ENCODE data around the gene GSN.

Gene GSN

DNA sequence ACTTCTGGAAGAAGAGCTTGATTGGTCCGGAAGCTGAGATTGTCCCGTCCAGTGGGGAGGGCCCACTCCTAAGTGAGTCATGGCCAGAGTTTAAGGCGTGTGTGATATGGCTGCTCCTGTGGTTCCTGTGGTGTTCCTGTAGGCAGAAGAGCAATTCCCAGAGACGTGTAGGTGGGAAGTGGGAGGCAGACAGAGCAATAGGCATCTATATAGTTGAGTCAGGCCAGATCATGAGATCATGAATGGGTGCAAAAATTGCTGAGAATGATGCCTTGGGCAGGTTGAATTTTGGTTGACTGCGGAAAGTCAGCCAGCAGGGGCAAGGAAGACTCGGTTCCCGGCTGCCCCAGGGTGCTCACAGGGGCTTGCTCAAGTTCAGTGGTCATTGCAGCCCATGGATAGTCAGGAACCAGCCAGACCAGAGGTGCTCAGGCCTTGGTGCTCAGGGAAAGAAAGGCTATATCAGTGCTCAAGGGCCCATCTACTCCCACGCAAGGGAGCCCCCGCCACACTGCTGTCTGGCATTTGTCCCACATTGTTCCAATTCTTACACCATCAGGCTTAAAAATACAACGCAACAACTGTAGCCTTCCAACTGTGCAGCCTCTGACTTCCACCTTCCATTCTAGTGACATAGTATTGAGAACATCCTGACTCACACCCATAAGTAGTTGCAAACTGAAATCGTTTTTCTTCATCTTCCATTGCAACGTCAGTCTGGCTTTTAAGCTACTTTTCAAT is 21.0 kb upstream of the GSN start:
- no peak for DNase-seq

DNA sequence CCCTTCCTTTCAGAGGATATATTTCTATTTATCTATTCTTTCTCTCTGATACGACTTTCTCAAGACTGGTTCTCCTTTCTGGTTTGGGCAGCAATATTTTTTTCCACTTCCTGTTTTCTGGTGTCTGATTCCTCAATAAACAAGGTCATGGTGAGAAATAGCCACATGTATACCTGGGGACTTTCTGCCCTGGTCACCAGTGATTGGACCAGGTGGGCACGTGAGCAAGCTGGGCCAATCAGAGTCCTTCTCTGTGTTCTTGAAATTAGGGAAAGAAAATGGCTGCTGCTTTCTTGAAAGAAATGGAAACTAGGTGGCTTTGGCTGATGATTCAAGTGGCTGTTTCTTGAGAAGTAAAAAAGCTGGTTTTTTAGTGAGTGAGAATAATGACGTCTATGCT is 18.4 kb upstream of the GSN start:
- no peak for DNase-seq

GRCh38 chr9:121252104-121252851 is 15.7 kb upstream of the GSN start:
- no peak for DNase-seq

DNA sequence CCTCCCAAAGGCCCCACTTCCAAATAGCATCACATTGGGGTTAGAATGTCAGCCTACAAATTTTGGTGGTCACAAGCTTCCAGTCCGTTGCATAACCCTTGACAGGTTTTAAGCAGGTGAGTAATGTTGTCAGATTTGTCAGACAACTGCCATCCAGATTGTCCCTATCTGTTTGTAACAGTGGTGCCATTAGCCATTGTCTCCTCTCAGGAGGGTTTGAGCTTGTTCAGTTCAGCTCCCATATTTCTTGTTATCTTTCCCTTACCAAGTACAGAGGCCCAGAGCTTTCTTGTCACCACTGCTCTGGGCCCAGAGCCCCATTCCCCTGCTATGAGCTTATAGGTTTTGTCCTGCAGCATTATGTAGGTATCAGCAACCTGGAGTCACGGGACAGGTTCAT is 14.8 kb upstream of the GSN start:
- no peak for DNase-seq

- DNase-seq: no peak
These were observed 14.0 kb upstream of the GSN start for GRCh38 chr9:121253821-121254501.

DNA sequence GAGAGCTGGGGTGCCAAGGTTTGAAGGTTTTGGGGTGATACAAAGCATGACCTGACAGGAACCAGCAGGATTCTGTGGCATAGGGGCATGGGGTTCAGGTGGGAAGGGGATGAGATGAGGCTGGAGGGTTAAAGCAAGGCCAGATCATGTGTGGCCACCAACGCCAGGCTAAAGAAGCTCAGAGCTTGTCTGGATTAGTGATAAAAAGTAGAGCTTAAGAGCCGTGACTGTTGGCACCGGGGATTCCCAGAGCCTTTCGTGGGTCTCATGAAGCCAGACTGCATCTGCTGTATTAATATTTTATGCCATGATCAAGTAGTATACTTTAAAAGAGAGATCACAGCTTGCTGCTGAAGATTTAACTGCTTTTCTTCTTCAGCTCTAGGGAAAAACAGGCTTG is 8.5 kb upstream of the GSN start:
- no peak for DNase-seq

DNA sequence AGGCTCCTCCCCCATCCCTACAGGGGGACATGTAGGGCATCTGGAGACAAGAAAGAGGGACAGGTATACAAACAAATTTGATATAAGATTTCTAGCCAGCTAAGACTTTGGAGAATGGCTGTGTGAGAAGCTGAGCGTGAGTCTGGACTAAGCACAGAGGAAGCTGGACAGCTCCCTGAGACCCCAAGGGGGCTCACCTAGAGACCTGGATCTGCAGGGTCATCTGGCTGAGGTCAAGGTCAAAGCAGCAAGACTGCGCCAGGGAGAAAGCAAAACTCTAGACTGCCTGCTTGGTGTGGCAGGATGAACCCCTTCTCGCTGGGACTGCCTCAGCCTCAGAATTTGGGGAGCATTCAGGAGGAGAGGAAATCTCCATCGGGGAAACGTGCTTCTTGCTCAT is 8.0 kb upstream of the GSN start:
- no peak for DNase-seq

DNA sequence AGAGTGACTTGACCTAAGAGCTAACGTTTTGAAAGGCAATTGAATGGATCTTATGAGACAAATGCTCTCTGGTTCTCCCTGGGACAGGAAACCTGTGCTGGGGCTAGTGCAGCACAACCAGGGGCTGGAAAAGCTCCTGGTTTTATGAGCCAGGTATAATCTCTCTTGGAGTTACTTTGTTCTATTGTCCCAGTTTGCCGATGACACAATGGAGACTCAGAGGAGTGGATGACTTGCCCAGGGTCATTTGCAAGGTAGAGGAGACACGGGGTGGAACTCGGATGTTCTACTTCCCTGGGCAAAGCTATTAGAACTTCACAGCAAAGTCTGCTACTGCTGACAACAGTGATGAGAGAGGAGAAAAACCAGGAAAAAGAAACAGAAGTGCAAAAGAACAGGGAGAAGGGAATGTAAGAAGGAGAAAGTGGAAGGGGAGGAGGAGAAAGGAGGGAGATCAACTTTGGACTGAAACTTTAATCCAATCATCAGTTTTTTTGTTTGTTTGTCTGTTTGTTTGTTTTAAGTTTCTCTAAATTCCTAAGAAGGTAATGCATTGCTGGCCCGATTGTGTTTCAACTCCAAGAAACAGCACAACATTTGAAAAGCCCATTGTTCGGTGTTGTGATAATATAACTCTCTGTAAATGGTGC is 7.4 kb upstream of the GSN start:
- DNase-seq: no peak

DNA sequence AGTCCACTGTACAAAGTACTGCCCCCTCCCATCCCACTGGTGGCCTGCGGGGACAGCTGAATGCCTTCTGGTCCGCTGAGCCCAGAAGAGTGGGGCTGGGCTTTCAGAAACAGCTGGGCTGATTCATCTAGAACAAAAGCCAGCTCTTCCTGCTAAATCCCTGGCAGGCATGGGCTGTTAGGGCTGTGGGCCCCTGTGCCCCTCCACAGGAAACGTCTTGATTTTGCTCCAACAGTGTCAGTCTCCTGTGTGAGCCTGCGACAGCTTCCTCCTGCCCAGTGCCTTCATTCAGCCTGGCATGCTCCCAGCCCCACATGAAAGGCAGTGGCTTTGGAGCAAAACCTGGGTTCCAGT is 6.9 kb upstream of the GSN start:
- DNase-seq: no peak

DNA sequence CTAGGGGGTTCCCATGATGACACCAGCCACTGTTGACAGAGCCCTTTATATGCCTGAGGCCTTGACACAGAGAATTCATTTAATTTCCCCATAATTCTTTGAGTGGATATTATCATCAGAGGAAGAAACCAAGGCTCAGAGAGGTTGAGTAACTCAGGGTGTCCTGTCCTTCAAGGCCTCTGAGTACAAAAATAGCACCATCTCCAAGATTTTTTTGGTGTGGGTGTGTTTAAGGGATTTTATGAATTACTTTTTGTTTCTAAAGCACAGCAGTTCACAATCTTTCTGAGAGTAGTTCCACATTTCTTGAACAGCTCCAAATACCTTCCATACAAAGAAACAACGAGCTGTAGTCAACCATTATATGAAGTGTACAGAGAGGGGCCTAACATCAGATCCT is 6.2 kb upstream of the GSN start:
- no peak for DNase-seq

- DNase-seq: no peak
These were observed 5.5 kb upstream of the GSN start for GRCh38 chr9:121262423-121262822.

- DNase-seq: no peak
These were observed 5.0 kb upstream of the GSN start for GRCh38 chr9:121262953-121263352.

DNA sequence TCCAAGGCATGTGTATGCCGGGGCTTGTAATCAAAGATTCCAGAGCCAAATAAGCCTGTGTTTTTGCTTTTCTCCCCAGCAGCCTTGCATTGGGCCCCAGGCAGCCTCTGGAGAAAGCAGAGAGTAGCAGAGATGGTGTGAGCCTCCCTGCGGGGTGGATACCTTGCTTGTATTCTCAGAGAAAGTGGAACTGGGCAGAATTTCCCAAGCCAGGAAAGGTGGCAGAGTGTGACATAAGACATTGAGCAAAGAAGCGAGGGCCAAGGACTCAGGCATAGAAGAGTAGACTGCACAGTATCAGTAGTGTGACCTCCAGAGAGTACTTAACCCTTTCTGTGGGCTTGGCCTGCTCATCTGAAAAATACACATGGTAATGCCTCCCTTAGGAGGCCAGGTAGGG is 1.6 kb upstream of the GSN start:
- DNase-seq: no peak

DNA sequence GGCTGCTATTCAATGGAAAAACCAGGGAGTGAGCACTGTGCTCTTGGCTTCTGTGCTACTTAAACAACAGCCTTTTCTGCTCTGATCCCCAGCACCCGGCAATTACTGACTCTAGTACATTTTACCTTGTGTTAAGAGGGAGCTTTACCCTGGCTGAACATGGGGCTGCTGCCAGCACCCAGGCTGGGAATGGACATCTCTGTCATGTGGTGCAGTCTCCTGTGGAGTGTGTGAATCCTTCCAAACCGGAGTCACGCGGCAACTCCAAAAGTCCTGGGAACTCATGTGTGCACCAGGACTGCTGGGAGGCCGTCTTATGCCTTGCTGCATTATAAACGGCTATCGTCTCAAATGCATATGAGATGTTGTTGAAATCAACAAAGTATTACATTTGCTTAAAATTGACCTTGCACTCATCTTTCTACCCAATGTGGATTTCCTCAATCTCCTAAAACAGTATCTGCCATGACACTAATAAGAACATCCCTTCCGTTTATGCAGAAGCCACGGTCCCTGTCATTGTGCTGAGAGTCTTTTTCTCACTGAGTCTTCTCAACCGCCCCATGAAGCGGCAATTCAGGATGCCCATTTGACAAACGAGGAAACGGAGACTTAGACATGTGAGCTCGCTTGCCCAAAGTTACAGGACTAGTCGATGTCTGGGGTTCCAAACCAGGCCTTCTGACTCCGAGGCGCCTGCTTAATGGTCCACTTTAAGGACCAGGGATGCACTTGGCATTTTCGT is 884 bp upstream of the GSN start:
- DNase-seq: no peak

- DNase-seq: no peak
These were observed 562 bp downstream of the GSN start for GRCh38 chr9:121268598-121268850.

GRCh38 chr9:121268851-121269641 is 1.1 kb downstream of the GSN start:
- no peak for DNase-seq

DNA sequence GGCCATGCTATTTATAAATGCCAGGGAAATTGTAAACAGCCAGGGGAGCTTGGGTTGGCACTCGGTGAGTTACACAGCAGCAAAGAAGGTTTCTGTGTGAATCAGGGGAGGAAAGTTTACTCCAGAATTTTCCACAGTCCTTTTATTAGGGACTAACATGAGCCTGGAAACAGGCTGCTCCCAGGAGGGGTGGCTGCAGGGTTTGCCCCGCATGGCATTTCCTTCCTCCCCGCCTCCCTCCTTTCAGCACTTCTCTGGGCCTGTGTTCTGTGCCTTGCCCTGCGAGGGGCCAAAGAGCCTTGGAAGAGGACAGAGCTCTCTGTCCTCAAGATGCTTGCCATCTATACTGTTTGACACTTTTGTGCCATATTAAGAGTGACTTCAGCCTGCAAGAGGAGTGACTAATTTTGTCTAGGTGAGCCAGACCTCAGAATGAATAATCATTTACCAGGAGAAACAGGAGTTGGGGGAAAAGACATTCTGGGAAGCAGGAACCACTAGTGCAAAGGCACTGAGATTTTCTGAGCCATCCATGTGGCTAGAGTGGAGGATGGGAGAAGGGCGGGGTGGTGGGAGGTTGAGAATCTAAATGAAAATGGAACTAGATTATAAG is 1.8 kb downstream of the GSN start:
- no peak for DNase-seq

DNA sequence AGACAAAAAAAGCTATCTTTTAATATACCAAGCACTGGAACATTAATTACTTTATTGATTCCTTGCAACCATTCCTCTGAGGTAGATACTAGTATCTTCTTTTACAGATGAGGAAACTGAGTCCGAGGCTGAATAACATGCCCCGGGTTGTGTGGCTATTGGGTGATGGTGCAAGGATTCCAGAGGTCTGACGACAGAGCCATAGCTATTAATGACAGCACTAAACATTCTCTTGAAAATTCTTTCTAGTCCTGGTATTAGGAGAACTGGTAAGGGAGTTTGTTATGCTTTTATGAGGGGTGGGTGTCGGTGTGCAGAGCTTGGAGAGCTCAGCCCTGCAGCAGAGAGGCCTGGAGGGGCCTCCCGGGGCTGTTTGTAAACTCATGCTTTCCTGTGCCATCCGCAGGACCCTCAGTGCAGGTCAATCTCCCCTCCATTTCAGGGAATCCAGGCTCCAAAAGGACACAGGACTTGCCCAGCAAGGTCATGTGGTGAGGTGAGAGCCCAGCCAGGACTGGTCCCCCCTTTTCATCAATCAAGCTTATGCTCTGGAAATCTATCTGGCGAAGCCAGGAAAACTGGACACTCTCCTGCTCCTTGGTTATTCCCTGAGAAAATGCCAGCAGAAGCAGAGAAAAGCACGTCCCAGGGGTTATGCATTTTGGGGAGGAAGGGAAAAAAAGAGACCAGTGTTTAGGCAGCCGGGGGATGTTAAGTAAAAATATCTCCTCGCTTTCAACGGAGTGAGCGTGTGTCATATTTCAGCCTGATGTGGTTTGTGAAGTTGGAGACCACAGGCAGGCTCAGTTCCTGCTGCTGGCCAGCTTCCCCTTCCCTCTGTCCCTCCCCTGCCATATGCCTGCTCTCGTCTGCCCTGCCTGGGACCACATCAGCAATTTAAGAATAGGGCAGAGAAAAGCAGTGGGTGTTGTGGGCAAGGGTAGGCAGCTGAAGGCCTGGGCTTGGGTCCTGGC is 3.7 kb downstream of the GSN start:
- DNase-seq: no peak

- no peak for DNase-seq
These were observed 4.5 kb downstream of the GSN start for GRCh38 chr9:121272401-121272948.

- DNase-seq: no peak
These were observed 5.3 kb downstream of the GSN start for GRCh38 chr9:121273064-121273775.
